ENCODE data around the gene IP6K1. TPM values are rescaled to one million over a fixed set of nuclear protein-coding genes. Genes with fewer than 3 reads are reported as not detected.

The IP6K1 gene
- total and polyA plus RNA-seq, 10 of the 15 experiments (the other 5 are each of a cell fraction or from before 2014, with no cell fraction given) = 1.3 to 30.6 (median 18.2) TPM

DNA sequence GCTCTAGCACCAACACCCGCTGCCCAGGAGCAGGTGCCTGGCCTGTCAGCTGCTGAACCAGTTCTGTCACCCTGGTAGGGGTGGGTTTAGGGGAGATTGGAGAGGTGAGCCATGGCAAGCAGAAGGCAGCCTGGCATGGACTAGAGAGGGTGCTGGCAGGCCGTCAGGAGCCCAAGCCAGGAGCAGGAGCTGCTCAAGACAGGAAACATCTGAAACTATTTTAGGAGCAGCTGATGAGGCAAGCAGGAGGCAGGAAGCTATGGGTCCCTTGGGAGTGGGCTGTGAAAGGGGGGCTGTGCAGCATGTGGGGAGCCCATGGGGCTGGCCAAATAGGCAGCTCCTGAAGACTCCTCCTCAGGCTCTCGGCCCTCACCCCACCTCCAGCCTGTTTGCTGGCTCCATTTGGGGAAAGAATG is 19.0 kb upstream of the IP6K1 start (continued):
- TF ChIP-seq HCFC1 (IDR thresholded peaks at IDR 0.05; ENCODE audit: low read length) = no peak
- TF ChIP-seq ZBED1 (IDR thresholded peaks at IDR 0.05; ENCODE audit: borderline replicate concordance) = no peak
- TF ChIP-seq CBX3 (IDR thresholded peaks at IDR 0.05; ENCODE audit: borderline replicate concordance, low read depth) = no peak
- TF ChIP-seq SP1 (IDR thresholded peaks at IDR 0.05; ENCODE audit: low read depth, low read length) = peak; percentile 21
- TF ChIP-seq SMARCA5 (IDR thresholded peaks at IDR 0.05) = no peak
- no peak for TF ChIP-seq JUNB (IDR thresholded peaks at IDR 0.05)
- TF ChIP-seq, protein P1, sequence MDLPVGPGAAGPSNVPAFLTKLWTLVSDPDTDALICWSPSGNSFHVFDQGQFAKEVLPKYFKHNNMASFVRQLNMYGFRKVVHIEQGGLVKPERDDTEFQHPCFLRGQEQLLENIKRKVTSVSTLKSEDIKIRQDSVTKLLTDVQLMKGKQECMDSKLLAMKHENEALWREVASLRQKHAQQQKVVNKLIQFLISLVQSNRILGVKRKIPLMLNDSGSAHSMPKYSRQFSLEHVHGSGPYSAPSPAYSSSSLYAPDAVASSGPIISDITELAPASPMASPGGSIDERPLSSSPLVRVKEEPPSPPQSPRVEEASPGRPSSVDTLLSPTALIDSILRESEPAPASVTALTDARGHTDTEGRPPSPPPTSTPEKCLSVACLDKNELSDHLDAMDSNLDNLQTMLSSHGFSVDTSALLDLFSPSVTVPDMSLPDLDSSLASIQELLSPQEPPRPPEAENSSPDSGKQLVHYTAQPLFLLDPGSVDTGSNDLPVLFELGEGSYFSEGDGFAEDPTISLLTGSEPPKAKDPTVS (IDR thresholded peaks at IDR 0.05; ENCODE audit: low read depth, low read length) = no peak
- TF ChIP-seq NFYB (IDR thresholded peaks at IDR 0.05; ENCODE audit: insufficient read depth, low read depth, low read length) = no peak
- TF ChIP-seq, protein P2, sequence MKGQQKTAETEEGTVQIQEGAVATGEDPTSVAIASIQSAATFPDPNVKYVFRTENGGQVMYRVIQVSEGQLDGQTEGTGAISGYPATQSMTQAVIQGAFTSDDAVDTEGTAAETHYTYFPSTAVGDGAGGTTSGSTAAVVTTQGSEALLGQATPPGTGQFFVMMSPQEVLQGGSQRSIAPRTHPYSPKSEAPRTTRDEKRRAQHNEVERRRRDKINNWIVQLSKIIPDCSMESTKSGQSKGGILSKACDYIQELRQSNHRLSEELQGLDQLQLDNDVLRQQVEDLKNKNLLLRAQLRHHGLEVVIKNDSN (IDR thresholded peaks at IDR 0.05; ENCODE audit: borderline replicate concordance, extremely low read length, insufficient read depth, low read depth, low read length) = no peak
- TF ChIP-seq TBL1XR1 (IDR thresholded peaks at IDR 0.05; ENCODE audit: low read depth, low read length) = no peak
- no peak for TF ChIP-seq BCL11A (IDR thresholded peaks at IDR 0.05; ENCODE audit: low read depth, low read length)
- TF ChIP-seq ZNF207 (IDR thresholded peaks at IDR 0.05; ENCODE audit: borderline replicate concordance) = no peak
- TF ChIP-seq LARP7 (IDR thresholded peaks at IDR 0.05) = no peak
- TF ChIP-seq TAF1 (IDR thresholded peaks at IDR 0.05; ENCODE audit: borderline replicate concordance, low read depth, low read length) = no peak
- TF ChIP-seq, protein P3, sequence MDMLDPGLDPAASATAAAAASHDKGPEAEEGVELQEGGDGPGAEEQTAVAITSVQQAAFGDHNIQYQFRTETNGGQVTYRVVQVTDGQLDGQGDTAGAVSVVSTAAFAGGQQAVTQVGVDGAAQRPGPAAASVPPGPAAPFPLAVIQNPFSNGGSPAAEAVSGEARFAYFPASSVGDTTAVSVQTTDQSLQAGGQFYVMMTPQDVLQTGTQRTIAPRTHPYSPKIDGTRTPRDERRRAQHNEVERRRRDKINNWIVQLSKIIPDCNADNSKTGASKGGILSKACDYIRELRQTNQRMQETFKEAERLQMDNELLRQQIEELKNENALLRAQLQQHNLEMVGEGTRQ (IDR thresholded peaks at IDR 0.05; ENCODE audit: borderline replicate concordance, low read depth, low read length) = no peak
- no peak for TF ChIP-seq BACH1 (IDR thresholded peaks at IDR 0.05; ENCODE audit: borderline replicate concordance)
- no peak for TF ChIP-seq GATAD2B (conservative IDR thresholded peaks at IDR 0.05; ENCODE audit: low read depth)
- peak; percentile 97 for TF ChIP-seq MEF2B (IDR thresholded peaks at IDR 0.05; ENCODE audit: partially characterized antibody, poor library complexity, severe bottlenecking)
- TF ChIP-seq SREBF2 (IDR thresholded peaks at IDR 0.05; ENCODE audit: low read length) = no peak
- TF ChIP-seq KDM1A (IDR thresholded peaks at IDR 0.05; ENCODE audit: borderline replicate concordance) = no peak
- no peak for TF ChIP-seq HDAC2 (IDR thresholded peaks at IDR 0.05)
- TF ChIP-seq SRF (IDR thresholded peaks at IDR 0.05; ENCODE audit: low read depth in 2 of 2, low read length in 2 of 2) = no peak
- no peak for TF ChIP-seq RELA (IDR thresholded peaks at IDR 0.05; ENCODE audit: borderline replicate concordance, partially characterized antibody)
- 0 out of 4 replicates have a peak, but pooled peaks of 1 of the 2 experiments have one; percentile 13 for TF ChIP-seq CEBPB (IDR thresholded peaks at IDR 0.05; ENCODE audit: borderline replicate concordance in 1 of 2, low read depth in 2 of 2, low read length in 2 of 2)
- TF ChIP-seq, protein P4, sequence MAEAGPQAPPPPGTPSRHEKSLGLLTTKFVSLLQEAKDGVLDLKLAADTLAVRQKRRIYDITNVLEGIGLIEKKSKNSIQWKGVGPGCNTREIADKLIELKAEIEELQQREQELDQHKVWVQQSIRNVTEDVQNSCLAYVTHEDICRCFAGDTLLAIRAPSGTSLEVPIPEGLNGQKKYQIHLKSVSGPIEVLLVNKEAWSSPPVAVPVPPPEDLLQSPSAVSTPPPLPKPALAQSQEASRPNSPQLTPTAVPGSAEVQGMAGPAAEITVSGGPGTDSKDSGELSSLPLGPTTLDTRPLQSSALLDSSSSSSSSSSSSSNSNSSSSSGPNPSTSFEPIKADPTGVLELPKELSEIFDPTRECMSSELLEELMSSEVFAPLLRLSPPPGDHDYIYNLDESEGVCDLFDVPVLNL (IDR thresholded peaks at IDR 0.05; ENCODE audit: low read depth, low read length) = no peak
- TF ChIP-seq, protein P5, sequence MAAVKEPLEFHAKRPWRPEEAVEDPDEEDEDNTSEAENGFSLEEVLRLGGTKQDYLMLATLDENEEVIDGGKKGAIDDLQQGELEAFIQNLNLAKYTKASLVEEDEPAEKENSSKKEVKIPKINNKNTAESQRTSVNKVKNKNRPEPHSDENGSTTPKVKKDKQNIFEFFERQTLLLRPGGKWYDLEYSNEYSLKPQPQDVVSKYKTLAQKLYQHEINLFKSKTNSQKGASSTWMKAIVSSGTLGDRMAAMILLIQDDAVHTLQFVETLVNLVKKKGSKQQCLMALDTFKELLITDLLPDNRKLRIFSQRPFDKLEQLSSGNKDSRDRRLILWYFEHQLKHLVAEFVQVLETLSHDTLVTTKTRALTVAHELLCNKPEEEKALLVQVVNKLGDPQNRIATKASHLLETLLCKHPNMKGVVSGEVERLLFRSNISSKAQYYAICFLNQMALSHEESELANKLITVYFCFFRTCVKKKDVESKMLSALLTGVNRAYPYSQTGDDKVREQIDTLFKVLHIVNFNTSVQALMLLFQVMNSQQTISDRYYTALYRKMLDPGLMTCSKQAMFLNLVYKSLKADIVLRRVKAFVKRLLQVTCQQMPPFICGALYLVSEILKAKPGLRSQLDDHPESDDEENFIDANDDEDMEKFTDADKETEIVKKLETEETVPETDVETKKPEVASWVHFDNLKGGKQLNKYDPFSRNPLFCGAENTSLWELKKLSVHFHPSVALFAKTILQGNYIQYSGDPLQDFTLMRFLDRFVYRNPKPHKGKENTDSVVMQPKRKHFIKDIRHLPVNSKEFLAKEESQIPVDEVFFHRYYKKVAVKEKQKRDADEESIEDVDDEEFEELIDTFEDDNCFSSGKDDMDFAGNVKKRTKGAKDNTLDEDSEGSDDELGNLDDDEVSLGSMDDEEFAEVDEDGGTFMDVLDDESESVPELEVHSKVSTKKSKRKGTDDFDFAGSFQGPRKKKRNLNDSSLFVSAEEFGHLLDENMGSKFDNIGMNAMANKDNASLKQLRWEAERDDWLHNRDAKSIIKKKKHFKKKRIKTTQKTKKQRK (IDR thresholded peaks at IDR 0.05; ENCODE audit: low read depth, low read length) = no peak
